Glutamatergic neuron (in vitro differentiated cells): ENCODE results near the gene PELI2. TPM values are rescaled to one million over a fixed set of nuclear protein-coding genes. Genes with fewer than 3 reads are reported as not detected.

Source experiments
- DNase-seq: peaks from one replicate; pipeline ENCODE4 v3.0.0; 2022
- H3K27ac Mint-ChIP-seq: one replicate; pipeline ENCODE4 v1.8.0; 2020; ENCODE audit warnings: mild to moderate bottlenecking, mixed read lengths, inconsistent platforms; ENCODE audit not compliant: unreplicated experiment
- H3K27me3 Mint-ChIP-seq: one replicate; pipeline ENCODE4 v1.8.0; 2020; ENCODE audit warnings: mild to moderate bottlenecking, moderate library complexity, mixed read lengths, inconsistent platforms; ENCODE audit not compliant: unreplicated experiment
- H3K36me3 Mint-ChIP-seq: one replicate; pipeline ENCODE4 v1.8.0; 2020; ENCODE audit warnings: mild to moderate bottlenecking, mixed read lengths, inconsistent platforms; ENCODE audit not compliant: unreplicated experiment
- H3K4me1 Mint-ChIP-seq: one replicate; pipeline ENCODE4 v1.8.0; 2020; ENCODE audit warnings: mild to moderate bottlenecking, low read depth, mixed read lengths, inconsistent platforms; ENCODE audit not compliant: unreplicated experiment
- H3K4me3 Mint-ChIP-seq: one replicate; pipeline ENCODE4 v1.8.0; 2020; ENCODE audit warnings: mild to moderate bottlenecking, mixed read lengths, inconsistent platforms; ENCODE audit not compliant: unreplicated experiment
- H3K9me3 Mint-ChIP-seq: one replicate; pipeline ENCODE4 v1.8.0; 2020; ENCODE audit warnings: mild to moderate bottlenecking, moderate library complexity, mixed read lengths, inconsistent platforms; ENCODE audit not compliant: unreplicated experiment
- CTCF ChIP-seq: fragments of 200-600 bp; sonication (generic); IDR thresholded peaks from one replicate; pipeline ENCODE4 v1.5.0; 2021; ENCODE audit not compliant: partially characterized antibody, unreplicated experiment
- total RNA-seq: library from RNA; stranded (reverse); fragmentation: NEBNext Ultra II Directional; extraction: Animal tissue kit (Norgen Biotek cat#: 25700); gene quantifications from one replicate; pipeline ENCODE4 v1.2.1, GENCODE V29; 2021; ENCODE audit not compliant: unreplicated experiment

The PELI2 gene
- total RNA-seq, 1 donor from 2014 or later: 158 TPM

- no peak for DNase-seq
- Mint-ChIP-seq H3K4me1 (peaks cover 74% of the 10 kb centered on the region), H3K9me3 (peaks cover 2% of the 10 kb centered on the region), H3K36me3 (no peaks in the 10 kb centered on the region), H3K27ac (peak overlapping the region; percentile 54), H3K27me3 (peaks cover 6% of the 10 kb centered on the region), H3K4me3 (peak overlapping the region; percentile 71)
- TF ChIP-seq CTCF: no peak
These were observed 27.1 kb downstream of the PELI2 start for GRCh38 chr14:56145181-56145769.

- Mint-ChIP-seq H3K36me3 (no peaks in the 10 kb centered on the region), H3K4me1 (peaks cover 73% of the 10 kb centered on the region), H3K27ac (no peak overlapping the region), H3K4me3 (no peak overlapping the region), H3K9me3 (peaks cover 3% of the 10 kb centered on the region), H3K27me3 (peaks cover 6% of the 10 kb centered on the region)
- DNase-seq: no peak
- no peak for TF ChIP-seq CTCF
These were observed 27.8 kb downstream of the PELI2 start for GRCh38 chr14:56145965-56146364.

GRCh38 chr14:56147449-56147848 lies 29.2 kb downstream of the PELI2 start:
- H3K36me3 Mint-ChIP-seq: no peaks in the 10 kb centered on the region
- H3K4me3 Mint-ChIP-seq: no peak overlapping the region
- H3K27me3 Mint-ChIP-seq: peaks cover 6% of the 10 kb centered on the region
- no peak for TF ChIP-seq CTCF
- DNase-seq: no peak
- H3K27ac Mint-ChIP-seq: no peak overlapping the region
- peaks cover 72% of the 10 kb centered on the region for H3K4me1 Mint-ChIP-seq
- H3K9me3 Mint-ChIP-seq: peaks cover 6% of the 10 kb centered on the region

GRCh38 chr14:56147986-56148901 lies 30.0 kb downstream of the PELI2 start:
- Mint-ChIP-seq H3K4me1 (peaks cover 71% of the 10 kb centered on the region), H3K4me3 (peak overlapping the region; percentile 58), H3K27me3 (peaks cover 6% of the 10 kb centered on the region), H3K27ac (peak overlapping the region; percentile 62), H3K9me3 (peaks cover 6% of the 10 kb centered on the region), H3K36me3 (no peaks in the 10 kb centered on the region)
- no peak for DNase-seq
- TF ChIP-seq CTCF: no peak

GRCh38 chr14:56149151-56149550 lies 30.9 kb downstream of the PELI2 start:
- Mint-ChIP-seq H3K4me1 (peaks cover 67% of the 10 kb centered on the region), H3K27me3 (peaks cover 6% of the 10 kb centered on the region), H3K4me3 (peak overlapping the region; percentile 18), H3K9me3 (peaks cover 6% of the 10 kb centered on the region), H3K36me3 (no peaks in the 10 kb centered on the region), H3K27ac (no peak overlapping the region)
- no peak for TF ChIP-seq CTCF
- no peak for DNase-seq
